Activated CD8-positive, alpha-beta memory T cell treated with anti-CD3 and anti-CD28 coated beads for 36 hours (primary cell): ENCODE results near the gene KANSL2. TPM values are rescaled to one million over a fixed set of nuclear protein-coding genes. Genes with fewer than 3 reads are reported as not detected.
"Not testable (repeated sequence)": the region's sequence is repeated elsewhere in the genome, so short reads cannot be mapped to it uniquely, and the experiment has no call there.

Experiments
- CTCF ChIA-PET: fragments of 350-600 bp; sonication (Branson Sonifier 250); formaldehyde crosslinking; loops from one replicate; lab custom pipeline; 2021; ENCODE audit warnings: antibody characterized with exemption; lab: Charles Lee
- POLR2A ChIA-PET: fragments of 350-600 bp; sonication (Branson Sonifier 250); formaldehyde crosslinking; loops from one replicate; lab custom pipeline; 2021; ENCODE audit warnings: antibody characterized with exemption; lab: Charles Lee
- total RNA-seq, 2 experiments: library from RNA; stranded (reverse); gene quantifications; one replicate each; pipeline ENCODE4 v1.2.3, GENCODE V29; 2021

Gene KANSL2
- total RNA-seq, 2 experiments from 2014 or later: 57.2 to 59.6 TPM

- POLR2A ChIA-PET: no interaction called here
- CTCF ChIA-PET: interaction anchor here (0.7 kb wide), 1 partner anchor 17 kb away, joined by 3 read pairs; no protein-coding TSS in a partner anchor
Measured at GRCh38 chr12:48688836-48689235, 6.8 kb upstream of the KANSL2 start.

- ChIA-PET CTCF (no interaction called here), POLR2A (interaction anchor here (0.6 kb wide), 1 partner anchor 164 kb away, joined by 4 read pairs; no protein-coding TSS in a partner anchor)
Measured at GRCh38 chr12:48687592-48687991, 5.6 kb upstream of the KANSL2 start.

- ChIA-PET POLR2A (interaction anchor here (0.6 kb wide), 1 partner anchor 164 kb away, joined by 4 read pairs; no protein-coding TSS in a partner anchor), CTCF (no interaction called here)
Measured at GRCh38 chr12:48686615-48687334, 4.7 kb upstream of the KANSL2 start.

DNA sequence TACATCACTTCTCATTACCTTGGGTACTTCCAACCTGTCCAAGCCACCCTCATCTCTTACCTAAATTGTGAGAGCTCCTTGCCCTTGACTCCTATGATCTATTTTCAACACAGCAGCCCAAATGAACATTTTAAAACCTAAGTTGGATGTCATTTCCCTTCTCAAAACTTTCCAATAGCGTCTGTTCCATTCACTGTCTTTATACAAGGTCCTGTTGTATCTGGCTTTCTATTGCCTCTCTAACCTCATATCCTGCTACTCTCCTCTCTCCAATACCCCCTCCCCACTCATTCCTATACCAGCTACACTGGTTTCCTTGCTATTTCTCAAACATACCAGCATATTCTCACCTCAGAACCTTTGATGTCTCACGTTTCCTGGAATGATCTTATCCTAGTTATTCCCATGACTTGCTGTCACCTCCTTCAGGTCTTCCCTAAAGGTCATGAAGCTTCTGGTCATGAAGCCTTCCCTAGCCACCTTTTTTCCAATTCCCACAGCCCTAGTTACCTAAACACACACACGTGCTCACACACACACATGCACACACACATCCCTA is 4.1 kb upstream of the KANSL2 start:
- ChIA-PET CTCF (no interaction called here), POLR2A (interaction anchor here (1.2 kb wide), 1 partner anchor 12 kb away, joined by 4 read pairs; no protein-coding TSS in a partner anchor)

DNA sequence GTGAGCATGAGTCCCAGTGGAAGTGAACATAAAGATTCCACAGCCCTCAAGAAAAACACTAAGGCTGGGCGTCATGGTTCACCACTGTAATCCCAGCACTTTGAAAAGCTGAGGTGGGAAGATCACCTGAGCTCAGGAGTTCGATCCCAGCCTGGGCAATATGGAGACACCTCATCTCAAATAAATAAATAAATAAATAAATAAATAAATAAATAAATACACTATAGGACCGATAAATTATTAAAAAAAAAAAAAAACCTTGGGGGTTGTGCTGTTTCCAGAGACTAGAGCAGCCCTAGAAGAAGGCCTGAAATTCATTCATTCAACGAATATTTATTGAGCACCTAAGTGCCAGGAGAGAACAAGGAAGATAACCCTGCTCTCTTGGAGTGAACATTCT is 1.5 kb upstream of the KANSL2 start:
- ChIA-PET POLR2A (no interaction called here), CTCF (interaction anchor here (0.5 to 1.6 kb wide), 3 partner anchors 11 to 499 kb away, joined by 3 to 5 read pairs (median 3); no protein-coding TSS in a partner anchor)

- ChIA-PET CTCF (interaction anchor here (0.5 to 1.6 kb wide), 4 partner anchors 9 to 499 kb away, joined by 3 to 5 read pairs (median 3); no protein-coding TSS in a partner anchor), POLR2A (interaction anchor here (0.9 to 1.7 kb wide), 4 partner anchors 8 to 37 kb away, joined by 4 to 5 read pairs (median 4); no protein-coding TSS in a partner anchor)
Measured at GRCh38 chr12:48682927-48683326, 889 bp upstream of the KANSL2 start.

- POLR2A ChIA-PET: interaction anchor here (0.8 to 1.7 kb wide), 7 partner anchors 8 to 133 kb away, joined by 3 to 5 read pairs (median 4); partner anchors contain the start of gene CCNT1
- CTCF ChIA-PET: interaction anchor here (1.3 to 1.6 kb wide), 3 partner anchors 9 to 132 kb away, joined by 3 to 5 read pairs (median 3); no protein-coding TSS in a partner anchor
Measured at GRCh38 chr12:48682533-48682905, 481 bp upstream of the KANSL2 start.

DNA sequence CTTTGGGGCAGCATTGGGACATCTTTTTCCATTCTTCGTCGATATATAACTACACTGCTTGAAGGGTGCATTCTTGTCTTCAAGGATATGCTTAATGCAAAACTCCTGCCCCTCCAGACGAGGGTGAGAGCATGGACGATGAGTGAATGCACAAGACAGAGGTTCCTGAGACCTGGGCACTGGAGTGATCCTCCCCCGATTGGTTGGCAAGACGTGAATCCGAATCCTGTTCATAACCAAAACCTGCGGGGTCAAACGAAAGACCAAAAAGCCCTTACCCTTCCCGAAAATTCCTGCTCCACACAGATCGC is 684 bp downstream of the KANSL2 start:
- POLR2A ChIA-PET: interaction anchor here (0.7 to 1.7 kb wide), 3 partner anchors 10 to 72 kb away, joined by 4 to 10 read pairs (median 5); no protein-coding TSS in a partner anchor
- CTCF ChIA-PET: no interaction called here

DNA sequence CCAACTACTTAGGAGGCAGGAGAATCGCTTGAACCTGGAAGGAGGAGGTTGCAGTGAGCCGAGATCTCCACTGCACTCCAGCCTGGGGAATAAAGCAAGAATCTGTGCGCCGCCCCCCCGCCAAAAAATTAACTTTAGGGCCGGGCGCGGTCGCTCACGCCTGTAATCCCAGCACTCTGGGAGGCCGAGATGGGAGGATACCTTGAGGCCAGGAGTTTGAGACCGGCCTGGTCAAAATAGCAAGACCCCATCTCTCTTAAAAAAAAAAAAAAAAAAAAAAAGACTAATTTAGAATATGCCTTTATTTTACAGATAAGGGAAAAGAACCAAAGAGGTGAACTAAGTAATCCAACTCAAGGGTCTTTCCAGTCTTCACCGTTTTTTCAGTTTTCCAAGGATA is 1.2 kb downstream of the KANSL2 start:
- CTCF ChIA-PET: no interaction called here
- POLR2A ChIA-PET: interaction anchor here (0.7 to 1.7 kb wide), 2 partner anchors 9 to 73 kb away, joined by 5 to 10 read pairs; no protein-coding TSS in a partner anchor

GRCh38 chr12:48678551-48679185 is 3.4 kb downstream of the KANSL2 start:
- POLR2A ChIA-PET: no interaction called here
- CTCF ChIA-PET: interaction anchor here (1.3 kb wide), 1 partner anchor 32 kb away, joined by 3 read pairs; no protein-coding TSS in a partner anchor

- POLR2A ChIA-PET: interaction anchor here (0.7 kb wide), 1 partner anchor 11 kb away, joined by 5 read pairs; the partner anchor contains the start of gene KANSL2
- CTCF ChIA-PET: interaction anchor here (0.6 to 1.0 kb wide), 2 partner anchors 20 to 79 kb away, joined by 3 read pairs; no protein-coding TSS in a partner anchor
Measured at GRCh38 chr12:48671231-48671856, 10.7 kb downstream of the KANSL2 start.

- ChIA-PET CTCF (no interaction called here), POLR2A (no interaction called here)
Measured at GRCh38 chr12:48668996-48669395, 13.0 kb downstream of the KANSL2 start.

GRCh38 chr12:48659863-48660262 is 22.2 kb downstream of the KANSL2 start:
- CTCF ChIA-PET: no interaction called here
- POLR2A ChIA-PET: no interaction called here

DNA sequence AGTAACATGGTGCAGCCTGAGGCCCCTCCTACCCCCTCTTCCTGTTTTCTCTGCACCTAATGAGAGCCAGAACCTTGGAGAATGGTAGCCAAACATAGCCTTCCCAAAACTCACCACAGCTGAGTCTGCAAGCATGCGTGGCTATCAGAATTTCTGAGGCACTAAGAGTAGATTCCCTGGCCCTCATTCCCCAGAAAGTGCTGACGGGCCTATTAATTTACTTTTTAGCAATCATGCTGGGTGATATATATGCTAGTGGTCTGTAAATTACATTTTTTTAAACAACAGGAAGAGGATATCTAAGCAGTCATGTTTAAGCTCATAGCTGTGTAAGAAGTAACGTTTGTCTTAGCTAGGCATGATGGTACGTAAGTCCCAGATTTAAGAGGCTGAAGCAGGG is 30.4 kb downstream of the KANSL2 start:
- POLR2A ChIA-PET: no interaction called here
- CTCF ChIA-PET: interaction anchor here (0.8 kb wide), 1 partner anchor 110 kb away, joined by 3 read pairs; no protein-coding TSS in a partner anchor

DNA sequence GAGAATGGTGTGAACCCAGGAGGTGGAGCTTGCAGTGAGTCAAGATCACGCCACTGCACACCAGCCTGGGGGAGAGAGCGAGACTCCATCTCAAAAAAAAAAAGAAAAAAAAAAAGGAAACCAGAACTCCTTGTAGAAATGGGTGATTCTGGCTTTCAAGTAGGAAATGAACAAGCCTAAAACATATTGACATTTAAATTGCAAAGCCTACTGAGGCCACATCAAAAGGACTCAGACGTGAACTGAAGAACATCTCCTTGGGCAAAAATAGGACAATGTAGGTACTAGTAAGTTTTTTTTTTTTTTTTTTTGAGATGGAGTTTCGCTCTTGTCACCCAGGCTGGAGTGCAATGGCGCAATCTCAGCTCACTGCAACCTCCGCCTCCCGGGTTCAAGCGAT is 36.7 kb downstream of the KANSL2 start:
- ChIA-PET POLR2A (interaction anchor here (0.6 kb wide), 1 partner anchor 1412 kb away, joined by 4 read pairs; the partner anchor contains the start of gene ASIC1), CTCF (interaction anchor here (0.7 kb wide), 1 partner anchor 736 kb away, joined by 4 read pairs; no protein-coding TSS in a partner anchor)

DNA sequence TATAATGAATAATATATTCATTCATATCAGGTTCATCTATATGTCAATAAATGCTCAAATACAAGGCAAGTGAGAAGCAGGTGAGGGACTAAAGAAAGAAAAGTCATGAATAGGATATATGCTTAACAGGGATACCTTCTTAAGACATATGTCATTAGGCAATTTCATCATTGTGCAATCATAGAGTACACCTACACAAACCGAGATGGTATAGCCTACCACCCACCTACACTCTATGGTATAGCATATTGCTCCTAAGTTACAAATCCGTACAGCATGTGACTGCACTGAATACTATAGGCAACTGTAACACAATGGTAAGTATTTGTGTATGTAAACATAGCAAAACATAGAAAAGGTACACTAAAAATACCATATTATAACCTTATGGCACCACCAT is 39.0 kb downstream of the KANSL2 start:
- CTCF ChIA-PET: no interaction called here
- POLR2A ChIA-PET: no interaction called here

DNA sequence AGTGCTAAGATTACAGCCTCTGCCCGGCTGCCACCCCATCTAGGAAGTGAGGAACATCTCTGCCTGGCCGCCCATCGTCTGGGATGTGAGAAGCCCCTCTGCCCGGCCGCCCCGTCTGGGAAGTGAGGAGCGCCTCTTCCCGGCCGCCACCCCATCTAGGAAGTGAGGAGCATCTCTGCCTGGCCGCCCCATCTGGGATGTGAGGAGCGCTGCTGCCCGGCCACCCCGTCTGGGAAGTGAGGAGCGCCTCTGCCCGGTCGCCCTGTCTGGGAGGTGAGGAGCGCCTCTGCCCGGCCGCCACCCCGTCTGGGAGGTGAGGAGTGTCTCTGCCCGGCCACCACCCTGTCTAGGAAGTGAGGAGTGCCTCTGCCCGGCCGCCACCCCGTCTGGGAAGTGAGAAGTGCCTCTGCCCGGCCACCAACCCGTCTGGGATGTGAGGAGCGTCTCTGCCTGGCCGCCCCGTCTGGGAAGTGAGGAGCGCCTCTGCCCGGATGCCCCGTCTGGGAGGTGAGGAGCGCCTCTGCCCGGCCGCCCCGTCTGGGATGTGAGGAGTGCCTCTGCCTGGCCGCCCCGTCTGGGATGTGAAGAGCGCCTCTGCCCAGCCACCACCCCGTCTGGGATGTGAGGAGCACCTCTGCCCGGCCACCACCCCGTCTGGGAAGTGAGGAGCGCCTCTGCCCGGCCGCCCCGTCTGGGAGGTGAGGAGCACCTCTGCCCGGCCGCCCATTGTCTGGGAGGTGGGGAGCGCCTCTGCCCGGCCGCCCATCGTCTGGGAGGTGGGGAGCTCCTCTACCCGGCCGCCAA is 40.1 kb downstream of the KANSL2 start:
- POLR2A ChIA-PET: not testable (repeated sequence)
- CTCF ChIA-PET: interaction anchor here (0.7 kb wide), 1 partner anchor 115 kb away, joined by 3 read pairs; no protein-coding TSS in a partner anchor

DNA sequence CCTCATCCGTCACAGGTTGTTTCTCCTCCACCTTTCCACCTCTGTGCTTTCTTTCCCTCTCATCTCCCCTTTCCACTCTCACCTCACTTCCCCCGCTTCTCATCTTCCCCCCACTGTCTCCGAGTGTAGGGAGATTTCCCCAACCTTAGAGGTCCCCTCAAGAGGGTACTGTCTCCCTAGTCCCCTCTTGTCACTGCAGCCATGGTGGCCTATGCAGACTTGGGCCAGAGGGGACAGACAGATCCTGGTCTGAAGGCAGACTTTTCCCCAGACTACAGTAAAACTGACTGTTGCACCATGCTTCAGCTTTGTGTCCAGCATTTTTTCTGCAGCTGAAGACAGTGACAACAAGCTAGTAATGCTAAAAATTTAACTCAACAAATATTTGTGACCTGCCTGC is 41.2 kb downstream of the KANSL2 start:
- ChIA-PET CTCF (no interaction called here), POLR2A (no interaction called here)
